ENCODE results near the gene BANF2. TPM values are rescaled to one million over a fixed set of nuclear protein-coding genes. Genes with fewer than 3 reads are reported as not detected.

BANF2 gene
- total RNA-seq, 3 donors from 2014 or later: not detected

DNA sequence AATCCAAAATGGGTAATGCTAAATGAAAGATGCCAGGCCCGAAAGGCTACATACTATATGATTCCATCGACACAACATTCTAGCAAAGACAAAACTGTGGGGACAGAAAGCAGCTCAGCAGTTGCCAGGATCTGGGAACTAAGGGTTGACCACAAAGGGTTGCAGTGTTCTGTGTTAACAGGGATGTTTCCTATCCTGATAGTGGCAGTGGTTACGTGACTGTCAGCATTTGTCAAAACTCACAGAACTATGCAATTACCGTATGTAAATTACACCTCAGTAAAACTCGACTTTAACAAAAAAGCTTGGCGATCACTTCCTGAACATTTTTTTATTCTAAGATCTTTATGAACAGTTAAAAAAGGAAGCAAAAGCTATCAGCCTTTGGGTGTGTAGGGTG, 83.9 kb downstream of the BANF2 start:
- no peak for TF ChIP-seq POLR2A (IDR thresholded peaks at IDR 0.05)
- no peak for TF ChIP-seq POLR2AphosphoS5 (IDR thresholded peaks at IDR 0.05)
- TF ChIP-seq, protein P1, sequence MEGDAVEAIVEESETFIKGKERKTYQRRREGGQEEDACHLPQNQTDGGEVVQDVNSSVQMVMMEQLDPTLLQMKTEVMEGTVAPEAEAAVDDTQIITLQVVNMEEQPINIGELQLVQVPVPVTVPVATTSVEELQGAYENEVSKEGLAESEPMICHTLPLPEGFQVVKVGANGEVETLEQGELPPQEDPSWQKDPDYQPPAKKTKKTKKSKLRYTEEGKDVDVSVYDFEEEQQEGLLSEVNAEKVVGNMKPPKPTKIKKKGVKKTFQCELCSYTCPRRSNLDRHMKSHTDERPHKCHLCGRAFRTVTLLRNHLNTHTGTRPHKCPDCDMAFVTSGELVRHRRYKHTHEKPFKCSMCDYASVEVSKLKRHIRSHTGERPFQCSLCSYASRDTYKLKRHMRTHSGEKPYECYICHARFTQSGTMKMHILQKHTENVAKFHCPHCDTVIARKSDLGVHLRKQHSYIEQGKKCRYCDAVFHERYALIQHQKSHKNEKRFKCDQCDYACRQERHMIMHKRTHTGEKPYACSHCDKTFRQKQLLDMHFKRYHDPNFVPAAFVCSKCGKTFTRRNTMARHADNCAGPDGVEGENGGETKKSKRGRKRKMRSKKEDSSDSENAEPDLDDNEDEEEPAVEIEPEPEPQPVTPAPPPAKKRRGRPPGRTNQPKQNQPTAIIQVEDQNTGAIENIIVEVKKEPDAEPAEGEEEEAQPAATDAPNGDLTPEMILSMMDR (IDR thresholded peaks at IDR 0.05): no peak
- Histone ChIP-seq H3K4me1 (no peaks in the 10 kb centered on the region), H3K27ac (no peak overlapping the region), H3K27me3 (no peaks in the 10 kb centered on the region), H3K36me3 (no peaks in the 10 kb centered on the region), H3K4me3 (no peak overlapping the region), H3K9me3 (no peaks in the 10 kb centered on the region)
- no peak for DNase-seq (ENCODE audit: low spot score in 2 of 2)
- intact Hi-C loops (cut with DNase I; ENCODE audit: low total_unique reads): no loop called here

DNA sequence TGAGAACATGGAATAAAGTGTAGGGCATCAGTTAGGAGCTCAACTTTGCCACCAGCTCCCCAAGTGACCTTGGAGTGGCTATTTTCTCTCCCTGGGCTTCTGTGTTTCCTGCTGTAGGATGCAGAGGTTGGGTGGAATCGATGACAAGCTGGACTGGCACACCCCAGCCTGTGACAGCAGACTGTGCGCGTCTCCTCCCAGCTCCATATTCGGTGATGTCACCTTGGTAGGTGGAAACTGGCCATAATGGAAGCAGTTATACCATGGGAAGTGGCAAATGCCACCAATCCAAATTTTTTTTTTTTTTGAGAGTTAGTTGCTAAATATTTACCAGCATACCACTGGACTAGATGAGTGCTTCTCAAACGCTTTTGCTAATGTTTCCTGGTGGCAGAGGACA, 85.2 kb downstream of the BANF2 start:
- no peak for DNase-seq (ENCODE audit: low spot score in 2 of 2)
- Histone ChIP-seq H3K36me3 (no peaks in the 10 kb centered on the region), H3K27ac (no peak overlapping the region), H3K27me3 (no peaks in the 10 kb centered on the region), H3K9me3 (no peaks in the 10 kb centered on the region), H3K4me3 (no peak overlapping the region), H3K4me1 (no peaks in the 10 kb centered on the region)
- intact Hi-C loops (cut with DNase I; ENCODE audit: low total_unique reads): no loop called here
- TF ChIP-seq POLR2AphosphoS5 (IDR thresholded peaks at IDR 0.05): no peak
- TF ChIP-seq POLR2A (IDR thresholded peaks at IDR 0.05): no peak
- TF ChIP-seq, protein P1 (IDR thresholded peaks at IDR 0.05): no peak

Other genes starting within 250 kb of the BANF2 start
- gene BFSP1, start 168.6 kb upstream of the BANF2 start, total RNA-seq: 1 to 10 TPM in 2 of 3 donors, under 1 TPM in 1; 0.80 to 2.8 (median 1.6) TPM
- gene DSTN, start 129.9 kb upstream of the BANF2 start, total RNA-seq: 100 to 1,000 TPM; 180 to 384 (median 272) TPM
- gene RRBP1, start 17.7 kb upstream of the BANF2 start, total RNA-seq: 10 to 100 TPM; 49.8 to 92.4 (median 78.0) TPM